Measurements from ENCODE around the gene UNC5A.

UNC5A gene

GRCh38 chr5:176846335-176847140 lies 36.2 kb downstream of the UNC5A start:
- CTCF ChIA-PET: interaction anchor here (0.9 to 3.1 kb wide), 2 partner anchors 11 to 186 kb away, joined by 3 to 16 read pairs; no protein-coding TSS in a partner anchor
- TF ChIP-seq KLF7 (tag by site-specific recombination; IDR thresholded peaks at IDR 0.05; ENCODE audit: borderline replicate concordance): no peak
- no peak for TF ChIP-seq ZBTB20 (tag by site-specific recombination; IDR thresholded peaks at IDR 0.05)
- TF ChIP-seq REST (tag by site-specific recombination; IDR thresholded peaks at IDR 0.05): no peak
- TF ChIP-seq KLF1 (tag by site-specific recombination; IDR thresholded peaks at IDR 0.05): peak; percentile 12; the same call in 1 of the 2 replicates
- no peak for TF ChIP-seq ZNF266 (tag by site-specific recombination; IDR thresholded peaks at IDR 0.05; ENCODE audit: low read depth)
- peak; percentile 41 for TF ChIP-seq SP2 (tag by site-specific recombination; IDR thresholded peaks at IDR 0.05)
- no peak for TF ChIP-seq WT1 (tag by site-specific recombination; IDR thresholded peaks at IDR 0.05)
- TF ChIP-seq ZNF280D (tag by site-specific recombination; IDR thresholded peaks at IDR 0.05): no peak
- no peak for TF ChIP-seq ZNF560 (tag by site-specific recombination; IDR thresholded peaks at IDR 0.05; ENCODE audit: borderline replicate concordance)
- peak; percentile 53 for TF ChIP-seq ZFHX2 (tag by site-specific recombination; conservative IDR thresholded peaks at IDR 0.05)
- TF ChIP-seq ZNF548 (tag by site-specific recombination; IDR thresholded peaks at IDR 0.05): no peak
- TF ChIP-seq ZNF777 (tag by site-specific recombination; IDR thresholded peaks at IDR 0.05; ENCODE audit: borderline replicate concordance): no peak
- TF ChIP-seq ZNF239 (tag by site-specific recombination; IDR thresholded peaks at IDR 0.05): no peak
- no peak for TF ChIP-seq ZSCAN4 (tag by site-specific recombination; IDR thresholded peaks at IDR 0.05)
- no peak for TF ChIP-seq ZNF184 (tag by site-specific recombination; IDR thresholded peaks at IDR 0.05)
- no peak for TF ChIP-seq ZXDB (tag by site-specific recombination; IDR thresholded peaks at IDR 0.05)
- TF ChIP-seq ZNF529 (tag by site-specific recombination; IDR thresholded peaks at IDR 0.05; ENCODE audit: insufficient replicate concordance): no peak
- no peak for TF ChIP-seq ZNF140 (tag by site-specific recombination; IDR thresholded peaks at IDR 0.05)
- TF ChIP-seq ZNF76 (tag by site-specific recombination; IDR thresholded peaks at IDR 0.05; ENCODE audit: borderline replicate concordance, low read depth): no peak
- TF ChIP-seq PRDM6 (tag by site-specific recombination; IDR thresholded peaks at IDR 0.05): no peak
- no peak for TF ChIP-seq ZNF830 (tag by site-specific recombination; IDR thresholded peaks at IDR 0.05; ENCODE audit: low read depth)
- TF ChIP-seq ZNF621 (tag by site-specific recombination; IDR thresholded peaks at IDR 0.05): no peak
- TF ChIP-seq ZNF488 (tag by site-specific recombination; IDR thresholded peaks at IDR 0.05): no peak
- no peak for TF ChIP-seq PRDM1 (tag by site-specific recombination; IDR thresholded peaks at IDR 0.05)
- TF ChIP-seq ZNF791 (tag by site-specific recombination; IDR thresholded peaks at IDR 0.05): no peak
- no peak for TF ChIP-seq REPIN1 (tag by site-specific recombination; IDR thresholded peaks at IDR 0.05; ENCODE audit: low read depth)
- TF ChIP-seq EGR2 (tag by site-specific recombination; IDR thresholded peaks at IDR 0.05; ENCODE audit: low read depth): no peak
- TF ChIP-seq ZNF585B (tag by site-specific recombination; IDR thresholded peaks at IDR 0.05): no peak

More at GRCh38 chr5:176846335-176847140, 36.2 kb downstream of the UNC5A start:
- POLR2A ChIA-PET: no interaction called here
- no peaks in the 10 kb centered on the region for H3K36me3 ChIP-seq (ENCODE audit: control insufficient read depth in 2 of 2, insufficient read depth in 1 of 2, low read length in 2 of 2)
- peaks cover 7% of the 10 kb centered on the region for H3K4me1 ChIP-seq (ENCODE audit: control insufficient read depth, insufficient read depth, low read length)
- H3K9me3 ChIP-seq (ENCODE audit: control insufficient read depth, insufficient read depth, low read depth, low read length): no peaks in the 10 kb centered on the region
- H3K4me3 ChIP-seq (ENCODE audit: low read depth, low read length): no peak overlapping the region
- no peak overlapping the region for H3K27ac ChIP-seq (ENCODE audit: extremely low read depth, low read depth, low read length)
